ENCODE measurements around the gene E2F7. TPM values are rescaled to one million over a fixed set of nuclear protein-coding genes. Genes with fewer than 3 reads are reported as not detected.

The E2F7 gene
- total RNA-seq, 1 donor from 2014 or later: 17.7 TPM

DNA sequence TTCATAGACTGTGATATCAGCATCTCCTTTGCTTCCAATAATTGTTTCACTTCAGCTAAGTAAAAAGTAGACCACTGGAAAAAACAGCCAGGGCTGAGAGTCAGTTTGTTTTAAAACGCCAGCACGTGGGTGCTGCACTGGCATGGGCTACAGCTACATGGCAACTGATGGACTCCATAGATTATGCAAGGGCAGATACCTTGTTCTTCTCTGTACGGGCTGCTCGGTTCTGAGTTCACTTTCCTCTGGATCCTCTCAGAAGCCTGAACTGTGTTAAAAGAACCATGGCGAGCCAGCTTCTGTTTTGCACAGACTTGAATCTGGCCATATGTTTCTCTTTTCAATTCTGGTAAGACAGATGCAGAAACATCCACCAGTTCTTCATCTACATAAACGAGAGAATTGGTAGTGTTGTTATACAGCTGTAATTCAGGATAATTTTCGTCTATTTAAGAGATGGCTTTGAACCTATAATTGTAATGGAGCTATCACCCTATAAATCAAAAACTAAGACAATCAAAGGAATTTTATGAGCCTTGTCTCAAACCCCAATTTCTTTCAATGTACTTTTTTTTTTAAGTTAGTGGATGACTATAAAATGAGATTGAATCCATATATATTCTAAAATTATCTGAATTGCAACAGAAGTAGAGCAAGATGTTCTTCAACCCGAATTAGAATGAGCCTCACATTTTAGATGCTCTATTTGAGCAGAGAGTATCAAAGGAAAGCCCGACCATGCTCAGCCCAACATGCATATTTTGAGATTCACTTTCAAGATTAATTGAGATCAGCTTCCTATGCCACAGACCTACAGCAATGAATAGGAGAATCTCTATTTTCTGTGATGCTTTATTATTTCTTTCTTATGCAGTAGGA lies 31.5 kb downstream of the E2F7 start:
- Mint-ChIP-seq H3K27ac (no peak overlapping the region), H3K36me3 (ENCODE audit: low read depth) (peaks cover 64% of the 10 kb centered on the region)

GRCh38 chr12:77032406-77032805 lies 33.0 kb downstream of the E2F7 start:
- Mint-ChIP-seq H3K36me3 (ENCODE audit: low read depth) (peaks cover 55% of the 10 kb centered on the region), H3K4me1 (ENCODE audit: low read depth) (no peaks in the 10 kb centered on the region), H3K4me3 (ENCODE audit: low read depth) (no peak overlapping the region), H3K9me3 (peaks cover 8% of the 10 kb centered on the region), H3K27ac (no peak overlapping the region), H3K27me3 (ENCODE audit: low read depth) (no peaks in the 10 kb centered on the region)
- DNase-seq (ENCODE audit: low spot score): no peak
- intact Hi-C loops (cut with micrococcal nuclease): no loop called here

More for the DNA sequence above, 31.5 kb downstream of the E2F7 start:
- Mint-ChIP-seq H3K4me1 (ENCODE audit: low read depth) (no peaks in the 10 kb centered on the region), H3K27me3 (ENCODE audit: low read depth) (no peaks in the 10 kb centered on the region), H3K9me3 (peaks cover 23% of the 10 kb centered on the region), H3K4me3 (ENCODE audit: low read depth) (no peak overlapping the region)
- no peak for DNase-seq (ENCODE audit: low spot score)
- intact Hi-C loops (cut with micrococcal nuclease): no loop called here

GRCh38 chr12:77031745-77032144 lies 33.6 kb downstream of the E2F7 start:
- no peak for DNase-seq (ENCODE audit: low spot score)
- Mint-ChIP-seq H3K27me3 (ENCODE audit: low read depth) (no peaks in the 10 kb centered on the region), H3K4me1 (ENCODE audit: low read depth) (no peaks in the 10 kb centered on the region), H3K36me3 (ENCODE audit: low read depth) (peaks cover 48% of the 10 kb centered on the region), H3K4me3 (ENCODE audit: low read depth) (no peak overlapping the region), H3K27ac (no peak overlapping the region), H3K9me3 (peaks cover 4% of the 10 kb centered on the region)
- intact Hi-C loops (cut with micrococcal nuclease): no loop called here

GRCh38 chr12:77025782-77026314 lies 39.5 kb downstream of the E2F7 start:
- H3K9me3 Mint-ChIP-seq: no peaks in the 10 kb centered on the region
- H3K4me3 Mint-ChIP-seq (ENCODE audit: low read depth): no peak overlapping the region
- H3K27ac Mint-ChIP-seq: no peak overlapping the region
- intact Hi-C loops (cut with micrococcal nuclease): no loop called here
- H3K4me1 Mint-ChIP-seq (ENCODE audit: low read depth): no peaks in the 10 kb centered on the region
- no peaks in the 10 kb centered on the region for H3K27me3 Mint-ChIP-seq (ENCODE audit: low read depth)
- peaks cover 46% of the 10 kb centered on the region for H3K36me3 Mint-ChIP-seq (ENCODE audit: low read depth)
- DNase-seq (ENCODE audit: low spot score): no peak

DNA sequence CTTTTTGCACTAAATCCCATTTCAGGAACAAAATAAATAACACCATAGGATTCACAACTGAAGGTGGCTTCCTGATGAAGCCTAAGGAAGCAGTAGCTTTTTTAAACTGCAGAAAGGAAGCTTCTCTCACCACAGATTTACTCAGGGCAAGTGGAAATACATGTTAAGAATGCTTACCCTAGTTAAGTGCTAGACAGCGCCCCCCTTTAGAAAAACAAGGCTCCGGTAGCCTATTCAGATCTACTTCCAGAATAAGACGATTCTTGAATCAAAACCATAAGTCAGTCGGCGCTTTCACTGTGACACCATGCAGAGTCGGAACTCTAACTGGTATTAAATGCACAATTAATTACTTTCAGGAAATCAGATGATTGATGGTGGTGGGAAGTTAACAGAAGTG lies 41.9 kb downstream of the E2F7 start:
- Mint-ChIP-seq H3K27ac (no peak overlapping the region), H3K4me1 (ENCODE audit: low read depth) (no peaks in the 10 kb centered on the region), H3K9me3 (no peaks in the 10 kb centered on the region), H3K27me3 (ENCODE audit: low read depth) (no peaks in the 10 kb centered on the region), H3K4me3 (ENCODE audit: low read depth) (no peak overlapping the region), H3K36me3 (ENCODE audit: low read depth) (peaks cover 44% of the 10 kb centered on the region)
- intact Hi-C loops (cut with micrococcal nuclease): no loop called here
- DNase-seq (ENCODE audit: low spot score): no peak

- Mint-ChIP-seq H3K4me3 (ENCODE audit: low read depth) (no peak overlapping the region), H3K27me3 (ENCODE audit: low read depth) (no peaks in the 10 kb centered on the region), H3K36me3 (ENCODE audit: low read depth) (peaks cover 37% of the 10 kb centered on the region), H3K27ac (no peak overlapping the region), H3K9me3 (no peaks in the 10 kb centered on the region), H3K4me1 (ENCODE audit: low read depth) (no peaks in the 10 kb centered on the region)
- no peak for DNase-seq (ENCODE audit: low spot score)
- intact Hi-C loops (cut with micrococcal nuclease): loop anchor here (10.0 kb wide), 1 partner anchor 145 kb away; the partner anchor contains the start of gene CSRP2
Observed at GRCh38 chr12:77019920-77020319, 45.4 kb downstream of the E2F7 start.

- Mint-ChIP-seq H3K27ac (no peak overlapping the region), H3K27me3 (ENCODE audit: low read depth) (peaks cover 3% of the 10 kb centered on the region), H3K36me3 (ENCODE audit: low read depth) (peaks cover 19% of the 10 kb centered on the region), H3K4me1 (ENCODE audit: low read depth) (no peaks in the 10 kb centered on the region), H3K4me3 (ENCODE audit: low read depth) (no peak overlapping the region), H3K9me3 (no peaks in the 10 kb centered on the region)
- intact Hi-C loops (cut with micrococcal nuclease): loop anchor here (10.0 kb wide), 1 partner anchor 142 kb away; the partner anchor contains the start of gene CSRP2
- no peak for DNase-seq (ENCODE audit: low spot score)
Observed at GRCh38 chr12:77016606-77017005, 48.8 kb downstream of the E2F7 start.

DNA sequence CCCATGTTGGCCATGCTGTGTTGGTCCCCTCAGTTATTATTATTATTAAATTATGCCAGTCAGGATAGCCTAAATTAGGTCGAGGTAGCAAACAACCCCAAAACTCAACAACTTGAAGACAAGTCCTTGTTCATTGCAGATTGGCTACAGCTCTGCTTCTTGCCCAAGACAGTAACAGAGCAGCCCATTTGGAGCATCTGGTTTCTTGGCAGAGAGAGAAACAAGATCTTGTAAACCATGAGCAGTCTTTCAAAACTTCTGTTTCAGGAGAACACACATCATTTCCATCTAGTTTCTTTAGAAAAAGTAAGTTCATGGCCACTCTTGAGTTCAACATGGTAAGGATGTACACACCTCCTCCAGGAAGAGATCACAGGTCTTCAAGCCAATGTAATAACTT lies 52.3 kb downstream of the E2F7 start:
- Mint-ChIP-seq H3K4me3 (ENCODE audit: low read depth) (no peak overlapping the region), H3K36me3 (ENCODE audit: low read depth) (peaks cover 5% of the 10 kb centered on the region), H3K27me3 (ENCODE audit: low read depth) (peaks cover 9% of the 10 kb centered on the region), H3K9me3 (no peaks in the 10 kb centered on the region), H3K4me1 (ENCODE audit: low read depth) (peaks cover 3% of the 10 kb centered on the region), H3K27ac (no peak overlapping the region)
- DNase-seq (ENCODE audit: low spot score): no peak
- intact Hi-C loops (cut with micrococcal nuclease): loop anchor here (10.0 kb wide), 1 partner anchor 138 kb away; the partner anchor contains the start of gene CSRP2

DNA sequence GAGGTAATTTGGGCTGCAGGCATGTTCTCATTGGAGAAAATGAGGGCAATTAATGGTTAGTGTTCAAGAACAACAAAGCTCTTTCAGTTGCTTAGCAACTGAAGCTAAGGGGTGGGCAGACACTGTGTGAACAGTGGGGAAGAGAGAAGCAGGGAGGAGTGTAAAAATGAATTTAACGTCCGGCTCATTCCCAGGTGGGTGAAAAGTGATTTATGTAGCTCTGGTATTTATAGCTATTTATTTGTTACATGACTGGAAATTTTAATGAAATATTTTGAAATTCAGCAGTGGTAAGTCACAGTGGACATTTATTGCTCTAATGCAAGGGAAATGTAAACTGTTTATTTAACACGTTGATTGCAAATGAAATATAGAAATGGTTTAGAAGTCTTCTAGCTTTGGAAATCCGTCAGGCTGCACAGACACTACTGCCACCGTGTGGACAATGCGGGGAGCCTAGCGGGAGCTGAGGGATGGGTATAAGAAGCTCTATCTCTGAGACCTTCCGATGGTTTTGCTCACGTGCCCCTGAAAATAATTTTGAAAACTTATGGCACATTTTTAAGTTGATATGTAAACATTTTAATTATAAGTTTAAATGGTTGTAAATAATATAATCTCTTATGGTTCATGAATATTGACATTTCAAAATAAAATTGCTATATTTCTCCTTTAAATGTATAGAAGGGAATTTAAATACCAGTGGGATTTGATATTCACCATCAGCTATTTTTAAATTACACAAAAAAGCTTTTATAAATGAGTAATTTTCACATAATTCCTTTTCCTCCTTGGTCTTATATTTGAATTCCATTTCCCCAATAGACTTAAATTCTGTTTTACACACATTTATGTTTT lies 54.4 kb downstream of the E2F7 start:
- Mint-ChIP-seq H3K9me3 (no peaks in the 10 kb centered on the region), H3K4me1 (ENCODE audit: low read depth) (peaks cover 3% of the 10 kb centered on the region), H3K36me3 (ENCODE audit: low read depth) (no peaks in the 10 kb centered on the region), H3K27ac (no peak overlapping the region), H3K27me3 (ENCODE audit: low read depth) (peaks cover 13% of the 10 kb centered on the region), H3K4me3 (ENCODE audit: low read depth) (no peak overlapping the region)
- intact Hi-C loops (cut with micrococcal nuclease): loop anchor here (1.0 to 10.0 kb wide), 2 partner anchors 136 to 390 kb away; partner anchors contain the start of gene CSRP2
- DNase-seq (ENCODE audit: low spot score): peak; percentile 45

DNA sequence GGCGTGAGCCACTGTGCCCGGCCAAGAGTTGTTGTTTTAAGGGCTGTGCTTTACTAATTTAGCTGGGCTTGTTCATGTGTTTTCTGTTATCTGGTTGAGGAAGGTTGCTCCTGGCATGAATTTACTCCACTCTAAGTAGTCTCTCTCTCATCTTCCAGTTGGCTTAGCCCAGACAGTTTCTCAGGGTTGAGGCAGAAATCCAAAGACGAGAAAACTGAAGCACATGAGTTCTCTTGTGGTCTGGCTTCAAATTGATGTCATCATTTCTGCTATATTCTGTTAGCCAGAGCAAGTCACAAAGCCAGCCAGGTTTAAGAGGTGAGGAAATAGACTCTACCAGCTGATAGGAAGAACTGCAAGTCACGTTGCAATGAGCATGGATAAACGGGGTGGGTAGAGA lies 57.9 kb downstream of the E2F7 start:
- Mint-ChIP-seq H3K36me3 (ENCODE audit: low read depth) (no peaks in the 10 kb centered on the region), H3K9me3 (no peaks in the 10 kb centered on the region), H3K27me3 (ENCODE audit: low read depth) (peaks cover 13% of the 10 kb centered on the region), H3K27ac (no peak overlapping the region), H3K4me3 (ENCODE audit: low read depth) (no peak overlapping the region), H3K4me1 (ENCODE audit: low read depth) (peaks cover 20% of the 10 kb centered on the region)
- intact Hi-C loops (cut with micrococcal nuclease): no loop called here
- no peak for DNase-seq (ENCODE audit: low spot score)

DNA sequence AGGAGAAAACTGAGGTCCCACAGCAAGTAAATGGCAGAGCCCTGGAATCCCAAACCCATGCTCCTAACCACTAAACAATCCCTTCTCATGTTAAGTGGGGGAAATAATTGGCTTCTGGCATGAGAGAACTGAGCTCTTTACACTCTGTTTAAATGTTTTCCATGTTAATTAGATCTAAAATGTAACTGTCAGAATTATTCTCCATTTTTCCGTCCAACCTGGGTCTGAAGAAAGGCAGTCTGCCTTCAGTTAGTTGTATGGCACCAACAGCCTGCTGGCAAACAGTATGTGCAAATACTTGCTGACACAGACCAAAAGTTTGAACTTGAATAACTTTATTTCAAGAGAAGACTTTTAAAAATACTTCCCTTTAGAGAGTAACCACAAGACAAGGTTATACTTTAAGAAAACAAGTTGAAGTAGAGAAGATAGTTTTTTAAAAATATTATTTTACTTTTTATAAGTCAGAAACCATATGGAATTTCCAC lies 59.7 kb downstream of the E2F7 start:
- Mint-ChIP-seq H3K27me3 (ENCODE audit: low read depth) (peaks cover 10% of the 10 kb centered on the region), H3K36me3 (ENCODE audit: low read depth) (no peaks in the 10 kb centered on the region), H3K9me3 (no peaks in the 10 kb centered on the region), H3K4me1 (ENCODE audit: low read depth) (peaks cover 20% of the 10 kb centered on the region), H3K27ac (no peak overlapping the region), H3K4me3 (ENCODE audit: low read depth) (no peak overlapping the region)
- intact Hi-C loops (cut with micrococcal nuclease): no loop called here
- DNase-seq (ENCODE audit: low spot score): no peak

- peaks cover 17% of the 10 kb centered on the region for H3K4me1 Mint-ChIP-seq (ENCODE audit: low read depth)
- peaks cover 10% of the 10 kb centered on the region for H3K27me3 Mint-ChIP-seq (ENCODE audit: low read depth)
- H3K4me3 Mint-ChIP-seq (ENCODE audit: low read depth): no peak overlapping the region
- no peaks in the 10 kb centered on the region for H3K9me3 Mint-ChIP-seq
- no peak overlapping the region for H3K27ac Mint-ChIP-seq
- DNase-seq (ENCODE audit: low spot score): no peak
- H3K36me3 Mint-ChIP-seq (ENCODE audit: low read depth): no peaks in the 10 kb centered on the region
- intact Hi-C loops (cut with micrococcal nuclease): no loop called here
Observed at GRCh38 chr12:77003914-77004313, 61.5 kb downstream of the E2F7 start.
